ENCODE measurements around the gene MOB1A. TPM values are rescaled to one million over a fixed set of nuclear protein-coding genes. Genes with fewer than 3 reads are reported as not detected.

MOB1A gene
- total RNA-seq, 2 experiments from 2014 or later: 110 to 144 TPM

- Histone ChIP-seq H3K9me2 (ENCODE audit: insufficient read depth, low read length) (no peaks in the 10 kb centered on the region), H2AFZ (ENCODE audit: low read length) (no peak overlapping the region), H3K4me3 (ENCODE audit: low read depth, low read length, poor library complexity, severe bottlenecking) (no peak overlapping the region), H3K79me2 (ENCODE audit: insufficient read depth, low read depth, low read length) (no peaks in the 10 kb centered on the region), H3K4me2 (ENCODE audit: low read length) (no peak overlapping the region), H3K9me3 (ENCODE audit: low read length) (no peaks in the 10 kb centered on the region), H3K36me3 (ENCODE audit: insufficient read depth, low read length) (peaks cover 19% of the 10 kb centered on the region), H4K20me1 (ENCODE audit: insufficient read depth, low read length) (0 out of 2 replicates have a peak, but pooled peaks cover 3% of the 10 kb centered on the region), H3K4me1 (ENCODE audit: insufficient read depth, low read length, poor library complexity, severe bottlenecking) (no peaks in the 10 kb centered on the region), H3K27ac (ENCODE audit: low read depth, low read length, poor library complexity, severe bottlenecking) (no peak overlapping the region)
- TF ChIP-seq EZH2phosphoT487 (IDR thresholded peaks at IDR 0.05; ENCODE audit: borderline replicate concordance, low read depth, low read length) (no peak), CTCF (conservative IDR thresholded peaks at IDR 0.05; ENCODE audit: low read length) (no peak)
- intact Hi-C loops (cut with micrococcal nuclease; ENCODE audit: unreplicated experiment): no loop called here
- ChIA-PET POLR2A (no interaction called here), CTCF (ENCODE audit: unreplicated experiment) (no interaction called here)
- DNase-seq (ENCODE audit: low spot score): no peak
- BruUV-seq (replicated peaks): no TSS peak
These were observed 45.5 kb upstream of the MOB1A start for GRCh38 chr2:74223941-74224770.

GRCh38 chr2:74222300-74222650, 43.6 kb upstream of the MOB1A start:
- Histone ChIP-seq H3K4me1 (ENCODE audit: insufficient read depth, low read length, poor library complexity, severe bottlenecking) (no peaks in the 10 kb centered on the region), H3K79me2 (ENCODE audit: insufficient read depth, low read depth, low read length) (no peaks in the 10 kb centered on the region), H2AFZ (ENCODE audit: low read length) (no peak overlapping the region), H4K20me1 (ENCODE audit: insufficient read depth, low read length) (0 out of 2 replicates have a peak, but pooled peaks cover 3% of the 10 kb centered on the region), H3K36me3 (ENCODE audit: insufficient read depth, low read length) (peaks cover 37% of the 10 kb centered on the region), H3K9me3 (ENCODE audit: low read length) (no peaks in the 10 kb centered on the region), H3K4me3 (ENCODE audit: low read depth, low read length, poor library complexity, severe bottlenecking) (no peak overlapping the region), H3K4me2 (ENCODE audit: low read length) (no peak overlapping the region), H3K9me2 (ENCODE audit: insufficient read depth, low read length) (no peaks in the 10 kb centered on the region), H3K27ac (ENCODE audit: low read depth, low read length, poor library complexity, severe bottlenecking) (no peak overlapping the region)
- ChIA-PET CTCF (ENCODE audit: unreplicated experiment) (no interaction called here), POLR2A (interaction anchor here (1.2 kb wide), 1 partner anchor 12 kb away, joined by 3 read pairs; no protein-coding TSS in a partner anchor)
- intact Hi-C loops (cut with micrococcal nuclease; ENCODE audit: unreplicated experiment): no loop called here
- no TSS peak for BruUV-seq (replicated peaks)
- no peak for DNase-seq (ENCODE audit: low spot score)
- TF ChIP-seq CTCF (conservative IDR thresholded peaks at IDR 0.05; ENCODE audit: low read length) (no peak), EZH2phosphoT487 (IDR thresholded peaks at IDR 0.05; ENCODE audit: borderline replicate concordance, low read depth, low read length) (no peak)

Data from OCI-LY7 (cell line).